Stimulated activated naive CD8-positive, alpha-beta T cell treated with anti-CD3 and anti-CD28 coated beads, Interleukin-15, amount 100 ng/mL, for 72 hours (primary cell): ENCODE results near the gene RFPL2.
"Not testable (repeated sequence)": the region's sequence is repeated elsewhere in the genome, so short reads cannot be mapped to it uniquely, and the experiment has no call there.

Experiments used
- ATAC-seq: fragments of 150-1000 bp; cut with Tn5 transposase; 2 replicates; pipeline ENCODE4 v1.10.0; 2021; ENCODE audit warnings: mild to moderate bottlenecking, moderate library complexity
- DNase-seq, 2 donors: peaks; one replicate each; pipeline ENCODE4 v3.0.0; 2021 to 2022
- H3K27ac Mint-ChIP-seq, 2 donors: one replicate each; pipeline ENCODE4 v1.8.0; 2022; ENCODE audit warnings: mild to moderate bottlenecking in 2 of 2, mixed read lengths in 2 of 2, moderate library complexity in 2 of 2
- H3K27me3 Mint-ChIP-seq: one replicate; pipeline ENCODE4 v1.8.0; 2022; ENCODE audit warnings: mixed read lengths
- H3K4me1 Mint-ChIP-seq: one replicate; pipeline ENCODE4 v1.8.0; 2022; ENCODE audit warnings: mild to moderate bottlenecking, mixed read lengths
- H3K4me3 Mint-ChIP-seq, 2 donors: one replicate each; pipeline ENCODE4 v1.8.0; 2022; ENCODE audit warnings: mild to moderate bottlenecking in 2 of 2, mixed read lengths in 2 of 2, moderate library complexity in 1 of 2
- H3K9me3 Mint-ChIP-seq, 2 donors: one replicate each; pipeline ENCODE4 v1.8.0; 2022; ENCODE audit warnings: mixed read lengths in 2 of 2

The RFPL2 gene

DNA sequence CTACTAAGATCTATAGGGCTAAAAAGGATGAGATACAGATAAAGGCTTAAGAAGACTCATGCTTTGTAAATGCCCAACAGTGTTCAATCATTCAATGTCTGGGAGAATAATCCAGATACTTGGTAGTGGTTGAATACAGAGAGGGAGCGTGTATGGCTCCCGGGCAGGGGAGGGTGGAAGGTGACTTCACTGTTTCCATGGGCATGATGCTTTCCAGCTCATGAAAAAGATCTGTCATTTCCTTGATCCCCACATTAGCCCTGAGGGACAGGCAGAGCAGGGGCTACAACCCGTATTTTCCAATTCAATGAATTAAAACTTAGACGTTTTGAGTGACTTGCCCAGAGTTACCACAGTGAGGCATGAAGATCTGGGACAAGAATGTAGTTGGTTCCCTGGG is 50.1 kb downstream of the RFPL2 start:
- not testable (repeated sequence) for H3K27ac Mint-ChIP-seq, H3K9me3 Mint-ChIP-seq, H3K4me1 Mint-ChIP-seq, H3K4me3 Mint-ChIP-seq, H3K27me3 Mint-ChIP-seq, DNase-seq, ATAC-seq

DNA sequence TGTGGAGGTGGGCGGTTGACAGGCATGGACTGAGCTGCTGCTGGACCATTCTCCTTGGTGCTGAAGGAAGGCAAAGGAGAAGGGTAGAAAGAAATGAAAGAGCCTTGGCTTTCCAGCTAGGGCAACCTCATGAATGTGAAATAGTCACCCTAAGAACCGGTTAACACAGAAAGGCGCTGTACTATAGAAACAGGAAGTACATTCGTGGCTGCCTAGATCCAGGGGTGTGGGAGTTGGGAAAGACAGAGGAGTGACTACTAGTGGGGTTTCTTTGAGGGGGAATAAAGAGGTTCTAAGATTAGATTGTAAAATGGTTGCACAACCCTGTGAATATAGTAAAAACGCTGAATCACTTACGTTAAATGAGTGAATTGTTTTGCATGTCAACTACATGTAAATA is 53.2 kb downstream of the RFPL2 start:
- DNase-seq, ATAC-seq, H3K4me1 Mint-ChIP-seq, H3K27me3 Mint-ChIP-seq, H3K4me3 Mint-ChIP-seq: not testable (repeated sequence)
- peak overlapping the region in 1 of 2 donors; percentile 50 for H3K27ac Mint-ChIP-seq
- H3K9me3 Mint-ChIP-seq, result peaks cover 9 to 12% of the 10 kb centered on the region in 2 donors

DNA sequence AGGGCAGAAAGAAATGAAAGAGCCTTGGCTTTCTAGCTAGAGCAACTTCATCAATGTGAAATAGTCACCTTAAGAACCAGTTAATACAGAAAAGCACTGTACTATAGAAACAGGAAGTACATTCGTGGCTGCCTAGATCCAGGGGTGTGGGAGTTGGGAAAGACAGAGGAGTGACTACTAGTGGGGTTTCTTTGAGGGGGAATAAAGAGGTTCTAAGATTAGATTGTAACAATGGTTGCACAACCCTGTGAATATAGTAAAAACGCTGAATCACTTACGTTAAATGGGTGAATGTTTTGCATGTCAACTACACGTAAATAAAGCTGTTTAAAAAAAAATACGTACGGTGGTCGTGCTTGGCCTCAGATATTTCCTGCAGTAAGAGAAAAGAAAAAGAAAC is 54.2 kb downstream of the RFPL2 start:
- ATAC-seq, H3K27ac Mint-ChIP-seq, DNase-seq: not testable (repeated sequence)

GRCh38 chr22:32148372-32148771 is 56.5 kb downstream of the RFPL2 start:
- ATAC-seq, H3K27me3 Mint-ChIP-seq, H3K27ac Mint-ChIP-seq, H3K4me3 Mint-ChIP-seq, DNase-seq: not testable (repeated sequence)
- peaks cover 9 to 12% of the 10 kb centered on the region in 2 donors for H3K9me3 Mint-ChIP-seq
- peaks cover 17% of the 10 kb centered on the region for H3K4me1 Mint-ChIP-seq

More for the DNA sequence above, 54.2 kb downstream of the RFPL2 start:
- not testable (repeated sequence) for H3K27me3 Mint-ChIP-seq, H3K4me1 Mint-ChIP-seq, H3K4me3 Mint-ChIP-seq
- peaks cover 9 to 12% of the 10 kb centered on the region in 2 donors for H3K9me3 Mint-ChIP-seq

DNA sequence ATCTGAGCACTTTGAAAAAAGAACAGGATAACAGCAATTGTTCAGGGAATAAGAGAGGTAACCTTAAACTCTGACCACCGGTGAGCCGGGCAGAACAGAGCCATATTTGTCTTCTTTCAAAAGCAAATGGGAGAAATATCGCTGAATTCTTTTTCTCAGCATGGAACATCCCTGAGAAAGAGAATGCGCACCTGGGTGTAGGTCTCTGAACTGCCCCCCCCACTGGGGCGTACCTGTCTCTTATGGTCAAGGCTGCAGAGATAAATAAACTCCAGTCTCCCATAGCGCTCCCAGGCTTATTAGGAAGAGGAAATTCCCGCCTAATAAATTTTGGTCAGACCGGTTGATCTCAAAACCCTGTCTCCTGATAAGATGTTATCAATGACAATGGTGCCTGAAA is 57.7 kb downstream of the RFPL2 start:
- H3K27me3 Mint-ChIP-seq, H3K4me3 Mint-ChIP-seq: not testable (repeated sequence)
- peaks cover 30% of the 10 kb centered on the region for H3K4me1 Mint-ChIP-seq

DNA sequence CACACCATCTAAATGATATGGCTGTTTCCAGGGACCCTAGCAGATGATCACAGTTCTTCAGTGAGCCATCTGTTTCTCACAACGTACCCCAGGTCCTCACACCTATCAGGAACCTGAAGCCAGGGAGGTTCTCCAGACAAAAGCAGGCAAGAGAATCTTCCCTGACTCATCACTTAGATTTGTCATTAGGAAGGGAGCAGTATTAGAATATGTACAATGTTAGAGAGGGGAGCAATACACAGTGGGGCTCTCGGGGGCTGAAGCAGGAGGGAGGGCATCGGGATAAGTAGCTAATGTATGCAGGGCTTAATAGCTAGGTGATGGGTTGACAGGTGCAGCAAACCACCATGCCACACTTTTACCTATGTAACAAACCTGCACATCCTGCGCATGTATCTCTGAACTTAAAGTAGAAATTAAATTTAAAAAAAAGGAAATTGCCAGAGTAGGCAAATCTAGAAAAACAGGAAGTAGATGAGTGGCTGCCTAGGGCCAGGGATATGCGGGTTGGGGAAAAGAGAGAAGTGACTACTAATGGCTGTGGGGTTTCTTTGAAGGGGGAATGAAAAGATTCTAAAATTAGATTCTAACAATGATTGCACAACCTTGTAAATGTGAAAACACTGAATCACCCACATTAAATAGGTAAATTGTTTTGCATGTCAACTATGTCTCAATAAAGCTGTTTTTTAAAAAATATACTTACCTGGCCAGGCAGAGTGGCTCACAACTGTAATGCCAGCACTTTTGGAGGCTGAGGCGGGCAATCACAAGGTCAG is 60.2 kb downstream of the RFPL2 start:
- H3K9me3 Mint-ChIP-seq, result peaks cover 9 to 12% of the 10 kb centered on the region in 2 donors
- ATAC-seq (peak; percentile 3), DNase-seq (no peak)
- no peaks in the 10 kb centered on the region for H3K27me3 Mint-ChIP-seq
- H3K4me3 Mint-ChIP-seq, result no peak overlapping the region
- peak overlapping the region in 1 of 2 donors; percentile 4 for H3K27ac Mint-ChIP-seq
- peaks cover 44% of the 10 kb centered on the region for H3K4me1 Mint-ChIP-seq

More for the DNA sequence above, 57.7 kb downstream of the RFPL2 start:
- not testable (repeated sequence) for ATAC-seq, H3K27ac Mint-ChIP-seq, DNase-seq
- H3K9me3 Mint-ChIP-seq, result peaks cover 9 to 12% of the 10 kb centered on the region in 2 donors

GRCh38 chr22:32142600-32142999 is 62.3 kb downstream of the RFPL2 start:
- peaks cover 52% of the 10 kb centered on the region for H3K4me1 Mint-ChIP-seq
- peak overlapping the region in 1 of 2 donors; percentile 5 for H3K27ac Mint-ChIP-seq
- H3K27me3 Mint-ChIP-seq, result no peaks in the 10 kb centered on the region
- H3K4me3 Mint-ChIP-seq, result peak overlapping the region in 1 of 2 donors; percentile 26
- peaks cover 8 to 17% of the 10 kb centered on the region in 2 donors for H3K9me3 Mint-ChIP-seq
- DNase-seq (peak in 1 of 2 donors; percentile 30), ATAC-seq (peak; percentile 65)

GRCh38 chr22:32140688-32141087 is 64.2 kb downstream of the RFPL2 start:
- ATAC-seq, result peak; percentile 73
- peaks cover 57% of the 10 kb centered on the region for H3K4me1 Mint-ChIP-seq
- not testable (repeated sequence) for DNase-seq, H3K4me3 Mint-ChIP-seq, H3K27ac Mint-ChIP-seq, H3K9me3 Mint-ChIP-seq, H3K27me3 Mint-ChIP-seq
